ENCODE data around the gene MRI1. TPM values are rescaled to one million over a fixed set of nuclear protein-coding genes. Genes with fewer than 3 reads are reported as not detected.

Gene MRI1
- total and polyA plus RNA-seq, 2 donors (not counting 1 experiment from before 2014, with no cell fraction given): 75.5 to 118 TPM

DNA sequence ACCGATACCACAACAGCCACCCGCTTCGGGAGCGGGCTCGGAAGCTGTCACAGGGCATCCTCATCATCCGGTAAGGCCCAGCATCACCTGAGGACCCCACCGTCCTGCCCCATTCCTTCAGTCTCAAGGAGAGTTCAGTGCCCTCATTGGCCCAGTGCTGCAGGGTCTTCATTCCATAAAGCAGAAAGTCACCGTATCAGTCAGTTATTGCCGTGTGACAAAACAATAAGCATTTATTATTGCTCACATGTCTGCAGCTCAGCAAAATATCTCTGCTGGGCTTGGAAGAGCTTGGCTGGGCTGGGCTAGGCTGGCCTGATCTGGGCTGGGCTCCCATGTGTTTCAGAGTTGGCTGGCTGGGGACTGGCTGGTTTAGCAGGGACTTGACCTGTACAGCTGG lies 8.1 kb upstream of the MRI1 start:
- Mint-ChIP-seq H3K4me3 (no peak overlapping the region), H3K4me1 (peaks cover 2% of the 10 kb centered on the region), H3K27ac (no peak overlapping the region), H3K27me3 (no peaks in the 10 kb centered on the region), H3K9me3 (ENCODE audit: insufficient read depth) (no peaks in the 10 kb centered on the region)
- no peak for DNase-seq
- WGBS (ENCODE audit: insufficient coverage): over 99% methylated on average over 7 of the region's 9 CpGs
- POLR2A ChIA-PET: no interaction called here
- Histone ChIP-seq H3K27ac (ENCODE audit: low read length in 2 of 2) (no peak overlapping the region), H2AFZ (ENCODE audit: insufficient read depth, low read depth, low read length, poor library complexity, severe bottlenecking) (no peak overlapping the region), H3K36me3 (replicated peaks in 1 of 2; ENCODE audit: control extremely low read depth in 1 of 2, control insufficient read depth in 1 of 2, extremely low read depth in 1 of 2, insufficient read depth in 2 of 2, low read length in 1 of 2) (peaks cover 3 to 60% of the 10 kb centered on the region in 2 experiments), H3K4me2 (replicated peaks; ENCODE audit: low read depth, low read length, poor library complexity, severe bottlenecking) (no peak overlapping the region), H3K4me1 (ENCODE audit: control insufficient read depth in 2 of 2, insufficient read depth in 2 of 2, low read length in 2 of 2) (no peaks in the 10 kb centered on the region), H3K27me3 (replicated peaks in 1 of 4; ENCODE audit: control extremely low read depth in 1 of 4, control insufficient read depth in 3 of 4, insufficient read depth in 4 of 4, low read length in 3 of 4) (no peaks in the 10 kb centered on the region), H3K4me3 (ENCODE audit: control extremely low read depth in 1 of 5, extremely low read depth in 1 of 5, insufficient read depth in 1 of 5, low read depth in 2 of 5, low read length in 4 of 5) (no peak overlapping the region), H3K9ac (ENCODE audit: low read length) (no peak overlapping the region), H4K20me1 (ENCODE audit: control insufficient read depth, insufficient read depth, low read length, poor library complexity, severe bottlenecking) (no peaks in the 10 kb centered on the region), H3K9me3 (ENCODE audit: control extremely low read depth in 1 of 3, control insufficient read depth in 2 of 3, insufficient read depth in 1 of 3, low read length in 2 of 3) (no peaks in the 10 kb centered on the region), H3K79me2 (ENCODE audit: control insufficient read depth, insufficient read depth, low read length) (no peaks in the 10 kb centered on the region)
- intact Hi-C loops (cut with micrococcal nuclease): no loop called here
- TF ChIP-seq EZH2 (IDR thresholded peaks at IDR 0.05; ENCODE audit: borderline replicate concordance, insufficient read depth, low read depth, low read length, poor library complexity, severe bottlenecking): no peak
- TF ChIP-seq, protein P1, sequence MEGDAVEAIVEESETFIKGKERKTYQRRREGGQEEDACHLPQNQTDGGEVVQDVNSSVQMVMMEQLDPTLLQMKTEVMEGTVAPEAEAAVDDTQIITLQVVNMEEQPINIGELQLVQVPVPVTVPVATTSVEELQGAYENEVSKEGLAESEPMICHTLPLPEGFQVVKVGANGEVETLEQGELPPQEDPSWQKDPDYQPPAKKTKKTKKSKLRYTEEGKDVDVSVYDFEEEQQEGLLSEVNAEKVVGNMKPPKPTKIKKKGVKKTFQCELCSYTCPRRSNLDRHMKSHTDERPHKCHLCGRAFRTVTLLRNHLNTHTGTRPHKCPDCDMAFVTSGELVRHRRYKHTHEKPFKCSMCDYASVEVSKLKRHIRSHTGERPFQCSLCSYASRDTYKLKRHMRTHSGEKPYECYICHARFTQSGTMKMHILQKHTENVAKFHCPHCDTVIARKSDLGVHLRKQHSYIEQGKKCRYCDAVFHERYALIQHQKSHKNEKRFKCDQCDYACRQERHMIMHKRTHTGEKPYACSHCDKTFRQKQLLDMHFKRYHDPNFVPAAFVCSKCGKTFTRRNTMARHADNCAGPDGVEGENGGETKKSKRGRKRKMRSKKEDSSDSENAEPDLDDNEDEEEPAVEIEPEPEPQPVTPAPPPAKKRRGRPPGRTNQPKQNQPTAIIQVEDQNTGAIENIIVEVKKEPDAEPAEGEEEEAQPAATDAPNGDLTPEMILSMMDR (IDR thresholded peaks at IDR 0.05): no peak
- CTCF ChIA-PET: interaction anchor here (0.9 kb wide), 1 partner anchor 116 kb away, joined by 3 read pairs; no protein-coding TSS in a partner anchor
- no peak for ATAC-seq (ENCODE audit: low read depth)

DNA sequence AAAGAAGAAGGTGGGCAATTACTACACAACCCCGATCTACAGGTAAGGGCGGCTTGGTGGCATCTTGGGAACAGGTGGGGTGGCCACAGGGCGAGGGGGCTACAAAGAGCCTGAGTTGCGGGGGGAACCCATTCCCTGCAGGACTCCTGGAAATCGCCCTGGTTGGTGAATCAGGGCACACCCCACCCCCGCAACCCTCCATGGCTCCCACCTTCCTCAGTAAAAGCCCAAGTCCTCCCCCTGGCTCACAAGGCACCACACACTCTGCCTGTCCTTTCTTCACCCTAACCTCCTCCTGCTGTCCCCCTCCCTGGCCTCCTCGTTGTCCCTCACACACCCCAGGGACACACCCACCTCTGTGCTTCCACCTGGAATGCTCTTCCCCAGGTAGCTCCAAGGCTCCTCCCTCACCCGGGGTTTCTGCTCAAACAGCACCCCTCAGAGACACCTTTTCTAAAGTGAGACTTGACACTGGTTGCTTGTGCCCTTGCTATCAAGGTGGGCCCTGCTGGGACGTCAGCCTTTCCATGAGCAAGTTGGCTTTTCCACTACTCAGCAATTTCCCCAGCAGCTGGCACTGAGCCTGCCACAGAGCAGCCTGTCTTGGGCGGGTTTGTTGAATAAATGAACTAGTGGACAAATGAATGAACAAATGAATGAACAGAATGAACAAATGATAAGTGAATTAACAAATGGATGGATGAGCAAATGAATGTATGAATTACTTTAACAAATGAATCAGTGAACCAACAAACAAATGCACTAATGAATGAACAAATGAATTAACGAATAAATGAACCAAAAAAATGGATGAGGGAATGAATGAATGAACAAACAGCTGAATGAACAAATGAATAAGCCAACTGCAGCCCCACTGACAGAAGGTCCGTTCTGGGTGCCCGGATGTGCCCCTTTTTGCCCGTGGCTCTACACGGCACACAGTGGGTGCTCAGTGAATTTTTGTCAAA lies 6.2 kb upstream of the MRI1 start:
- H3K27ac Mint-ChIP-seq: no peak overlapping the region
- ChIA-PET CTCF (no interaction called here), POLR2A (no interaction called here)
- Histone ChIP-seq H3K4me3 (ENCODE audit: control extremely low read depth in 1 of 5, extremely low read depth in 1 of 5, insufficient read depth in 1 of 5, low read depth in 2 of 5, low read length in 4 of 5) (no peak overlapping the region), H3K9me3 (ENCODE audit: control extremely low read depth in 1 of 3, control insufficient read depth in 2 of 3, insufficient read depth in 1 of 3, low read length in 2 of 3) (no peaks in the 10 kb centered on the region), H3K79me2 (ENCODE audit: control insufficient read depth, insufficient read depth, low read length) (no peaks in the 10 kb centered on the region), H2AFZ (ENCODE audit: insufficient read depth, low read depth, low read length, poor library complexity, severe bottlenecking) (no peak overlapping the region), H4K20me1 (ENCODE audit: control insufficient read depth, insufficient read depth, low read length, poor library complexity, severe bottlenecking) (no peaks in the 10 kb centered on the region), H3K4me1 (ENCODE audit: control insufficient read depth in 2 of 2, insufficient read depth in 2 of 2, low read length in 2 of 2) (no peaks in the 10 kb centered on the region), H3K36me3 (replicated peaks in 1 of 2; ENCODE audit: control extremely low read depth in 1 of 2, control insufficient read depth in 1 of 2, extremely low read depth in 1 of 2, insufficient read depth in 2 of 2, low read length in 1 of 2) (peaks cover 3 to 51% of the 10 kb centered on the region in 2 experiments), H3K4me2 (replicated peaks; ENCODE audit: low read depth, low read length, poor library complexity, severe bottlenecking) (no peak overlapping the region), H3K9ac (ENCODE audit: low read length) (no peak overlapping the region), H3K27ac (ENCODE audit: low read length in 2 of 2) (no peak overlapping the region), H3K27me3 (replicated peaks in 1 of 4; ENCODE audit: control extremely low read depth in 1 of 4, control insufficient read depth in 3 of 4, insufficient read depth in 4 of 4, low read length in 3 of 4) (no peaks in the 10 kb centered on the region)
- H3K4me3 Mint-ChIP-seq: no peak overlapping the region
- no peaks in the 10 kb centered on the region for H3K27me3 Mint-ChIP-seq
- no peaks in the 10 kb centered on the region for H3K9me3 Mint-ChIP-seq (ENCODE audit: insufficient read depth)
- ATAC-seq (ENCODE audit: low read depth) (no peak), DNase-seq (no peak)
- intact Hi-C loops (cut with micrococcal nuclease): no loop called here
- TF ChIP-seq, protein P1 (IDR thresholded peaks at IDR 0.05): no peak
- TF ChIP-seq EZH2 (IDR thresholded peaks at IDR 0.05; ENCODE audit: borderline replicate concordance, insufficient read depth, low read depth, low read length, poor library complexity, severe bottlenecking): no peak
- peaks cover 2% of the 10 kb centered on the region for H3K4me1 Mint-ChIP-seq
- WGBS (ENCODE audit: insufficient coverage): 92% methylated on average over 13 of the region's 15 CpGs

All from B cell (primary cell).